Measurements from ENCODE around the gene SEMA3A. TPM values are rescaled to one million over a fixed set of nuclear protein-coding genes. Genes with fewer than 3 reads are reported as not detected.

Gene SEMA3A
- total RNA-seq, 1 experiment from 2014 or later: 14.2 TPM

DNA sequence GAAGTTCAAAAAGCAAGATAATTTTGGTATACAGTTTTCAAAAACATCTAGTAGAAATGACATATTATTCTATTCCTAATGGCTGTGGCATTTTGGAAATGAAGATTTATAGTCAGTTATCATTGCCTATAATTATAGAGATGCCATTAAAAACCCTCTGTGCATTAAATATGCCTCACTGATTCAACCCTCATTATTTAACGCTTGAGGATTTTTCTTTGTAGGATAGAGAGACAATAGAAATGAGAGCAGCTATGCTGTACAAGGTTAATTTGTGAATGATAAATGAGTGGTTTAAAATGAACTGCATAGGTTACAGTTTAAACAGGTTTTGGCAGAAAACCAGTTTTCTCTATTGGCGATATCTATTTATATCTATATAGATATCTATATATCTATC is 32.2 kb upstream of the SEMA3A start:
- ATAC-seq: no peak
- BruUV-seq (replicated peaks): no TSS peak
- Histone ChIP-seq H3K36me3 (ENCODE audit: control insufficient read depth in 1 of 2, insufficient read depth in 2 of 2, low read length in 2 of 2) (no peaks in the 10 kb centered on the region), H3K79me2 (ENCODE audit: insufficient read depth, low read length) (no peaks in the 10 kb centered on the region), H3K9me3 (ENCODE audit: control insufficient read depth in 1 of 2, insufficient read depth in 1 of 2, low read depth in 1 of 2, low read length in 2 of 2) (no peaks in the 10 kb centered on the region), H3K9me2 (ENCODE audit: insufficient read depth) (no peaks in the 10 kb centered on the region), H3K4me2 (ENCODE audit: low read length) (no peak overlapping the region), H4K20me1 (ENCODE audit: insufficient read depth) (no peaks in the 10 kb centered on the region), H3K4me1 (ENCODE audit: control insufficient read depth in 1 of 2, insufficient read depth in 2 of 2, low read length in 2 of 2) (peaks cover 0 to 9% of the 10 kb centered on the region in 2 experiments; a peak in 2 of 4 replicates), H3K27ac (ENCODE audit: low read depth, low read length) (no peak overlapping the region), H2AFZ (ENCODE audit: low read depth, low read length, poor library complexity, severe bottlenecking) (no peak overlapping the region), H3K9ac (ENCODE audit: low read length) (no peak overlapping the region), H3K4me3 (replicated peaks in 1 of 2; ENCODE audit: low read depth in 1 of 2, low read length in 2 of 2) (no peak overlapping the region), H3K27me3 (ENCODE audit: insufficient read depth, low read length) (no peaks in the 10 kb centered on the region)
- no peak for TF ChIP-seq SIN3A (IDR thresholded peaks at IDR 0.05; ENCODE audit: low read depth)
- TF ChIP-seq CEBPB (IDR thresholded peaks at IDR 0.05; ENCODE audit: low read depth): no peak
- no peak for TF ChIP-seq SRF (IDR thresholded peaks at IDR 0.05; ENCODE audit: low read depth)
- no peak for TF ChIP-seq ZFX (IDR thresholded peaks at IDR 0.05)
- TF ChIP-seq, protein P1, sequence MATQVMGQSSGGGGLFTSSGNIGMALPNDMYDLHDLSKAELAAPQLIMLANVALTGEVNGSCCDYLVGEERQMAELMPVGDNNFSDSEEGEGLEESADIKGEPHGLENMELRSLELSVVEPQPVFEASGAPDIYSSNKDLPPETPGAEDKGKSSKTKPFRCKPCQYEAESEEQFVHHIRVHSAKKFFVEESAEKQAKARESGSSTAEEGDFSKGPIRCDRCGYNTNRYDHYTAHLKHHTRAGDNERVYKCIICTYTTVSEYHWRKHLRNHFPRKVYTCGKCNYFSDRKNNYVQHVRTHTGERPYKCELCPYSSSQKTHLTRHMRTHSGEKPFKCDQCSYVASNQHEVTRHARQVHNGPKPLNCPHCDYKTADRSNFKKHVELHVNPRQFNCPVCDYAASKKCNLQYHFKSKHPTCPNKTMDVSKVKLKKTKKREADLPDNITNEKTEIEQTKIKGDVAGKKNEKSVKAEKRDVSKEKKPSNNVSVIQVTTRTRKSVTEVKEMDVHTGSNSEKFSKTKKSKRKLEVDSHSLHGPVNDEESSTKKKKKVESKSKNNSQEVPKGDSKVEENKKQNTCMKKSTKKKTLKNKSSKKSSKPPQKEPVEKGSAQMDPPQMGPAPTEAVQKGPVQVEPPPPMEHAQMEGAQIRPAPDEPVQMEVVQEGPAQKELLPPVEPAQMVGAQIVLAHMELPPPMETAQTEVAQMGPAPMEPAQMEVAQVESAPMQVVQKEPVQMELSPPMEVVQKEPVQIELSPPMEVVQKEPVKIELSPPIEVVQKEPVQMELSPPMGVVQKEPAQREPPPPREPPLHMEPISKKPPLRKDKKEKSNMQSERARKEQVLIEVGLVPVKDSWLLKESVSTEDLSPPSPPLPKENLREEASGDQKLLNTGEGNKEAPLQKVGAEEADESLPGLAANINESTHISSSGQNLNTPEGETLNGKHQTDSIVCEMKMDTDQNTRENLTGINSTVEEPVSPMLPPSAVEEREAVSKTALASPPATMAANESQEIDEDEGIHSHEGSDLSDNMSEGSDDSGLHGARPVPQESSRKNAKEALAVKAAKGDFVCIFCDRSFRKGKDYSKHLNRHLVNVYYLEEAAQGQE (IDR thresholded peaks at IDR 0.05; ENCODE audit: low read depth): no peak
- no peak for TF ChIP-seq MAX (IDR thresholded peaks at IDR 0.05)
- no peak for TF ChIP-seq EGR1 (IDR thresholded peaks at IDR 0.05; ENCODE audit: low read depth)
- no peak for TF ChIP-seq ELF1 (IDR thresholded peaks at IDR 0.05; ENCODE audit: borderline replicate concordance, low read depth)
- no peak for TF ChIP-seq CBX3 (IDR thresholded peaks at IDR 0.05; ENCODE audit: low read depth)
- no peak for TF ChIP-seq ZNF274 (IDR thresholded peaks at IDR 0.05; ENCODE audit: low read depth, low read length)
- TF ChIP-seq POLR2A (IDR thresholded peaks at IDR 0.05; ENCODE audit: borderline replicate concordance, extremely low read depth, insufficient read depth, insufficient read length): no peak
- no peak for TF ChIP-seq POLR2AphosphoS5 (IDR thresholded peaks at IDR 0.05; ENCODE audit: low read depth, low read length)
- no peak for TF ChIP-seq FOSL1 (IDR thresholded peaks at IDR 0.05; ENCODE audit: low read depth)
- TF ChIP-seq, protein P2, sequence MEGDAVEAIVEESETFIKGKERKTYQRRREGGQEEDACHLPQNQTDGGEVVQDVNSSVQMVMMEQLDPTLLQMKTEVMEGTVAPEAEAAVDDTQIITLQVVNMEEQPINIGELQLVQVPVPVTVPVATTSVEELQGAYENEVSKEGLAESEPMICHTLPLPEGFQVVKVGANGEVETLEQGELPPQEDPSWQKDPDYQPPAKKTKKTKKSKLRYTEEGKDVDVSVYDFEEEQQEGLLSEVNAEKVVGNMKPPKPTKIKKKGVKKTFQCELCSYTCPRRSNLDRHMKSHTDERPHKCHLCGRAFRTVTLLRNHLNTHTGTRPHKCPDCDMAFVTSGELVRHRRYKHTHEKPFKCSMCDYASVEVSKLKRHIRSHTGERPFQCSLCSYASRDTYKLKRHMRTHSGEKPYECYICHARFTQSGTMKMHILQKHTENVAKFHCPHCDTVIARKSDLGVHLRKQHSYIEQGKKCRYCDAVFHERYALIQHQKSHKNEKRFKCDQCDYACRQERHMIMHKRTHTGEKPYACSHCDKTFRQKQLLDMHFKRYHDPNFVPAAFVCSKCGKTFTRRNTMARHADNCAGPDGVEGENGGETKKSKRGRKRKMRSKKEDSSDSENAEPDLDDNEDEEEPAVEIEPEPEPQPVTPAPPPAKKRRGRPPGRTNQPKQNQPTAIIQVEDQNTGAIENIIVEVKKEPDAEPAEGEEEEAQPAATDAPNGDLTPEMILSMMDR (IDR thresholded peaks at IDR 0.05 in 2 of 3, conservative IDR thresholded peaks at IDR 0.05 in 1 of 3; ENCODE audit: borderline replicate concordance in 1 of 3, insufficient read depth in 1 of 3, low read depth in 2 of 3, low read length in 2 of 3): no peak
- RAD21 ChIA-PET (ENCODE audit: low non-redundant PET in 1 of 2, low total read pairs in 2 of 2, uncharacterized antibody in 2 of 2, unreplicated experiment in 2 of 2): no interaction called here
- POLR2A ChIA-PET: no interaction called here
- CTCF ChIA-PET: no interaction called here
- intact Hi-C loops (cut with micrococcal nuclease): no loop called here
- no peak for DNase-seq (ENCODE audit: low read depth, low spot score)
